Upper lobe of left lung (tissue), 6 donors: ENCODE measurements around the gene COMMD10. TPM values are rescaled to one million over a fixed set of nuclear protein-coding genes. Genes with fewer than 3 reads are reported as not detected.

Experiments used
- ATAC-seq, 2 donors: fragments of 200-7000 bp; cut with Tn5 transposase; one replicate each; pipeline ENCODE4 v1.9.1; 2022; ENCODE audit warnings: mild to moderate bottlenecking in 2 of 2, moderate library complexity in 2 of 2; ENCODE audit not compliant: low FRiP score in 2 of 2
- DNase-seq, 2 donors: peaks; one replicate each; pipeline ENCODE4 v3.0.0-alpha.2; 2019 to 2020
- H3K27ac ChIP-seq, 4 donors: fragments of 200-600 bp; sonication (generic); one replicate each; pipeline ENCODE4 v1.5.1; 2016 to 2019
- H3K27me3 ChIP-seq, 4 donors: fragments of 200-600 bp; sonication (generic); one replicate each; pipeline ENCODE4 v1.5.1; 2017 to 2019
- H3K36me3 ChIP-seq, 4 donors: fragments of 200-600 bp; sonication (generic); one replicate each; pipeline ENCODE4 v1.5.1; 2016 to 2019
- H3K4me1 ChIP-seq, 4 donors: fragments of 200-600 bp; sonication (generic); one replicate each; pipeline ENCODE4 v1.5.1; 2018 to 2019
- H3K4me3 ChIP-seq, 4 donors: fragments of 200-600 bp; sonication (generic); one replicate each; pipeline ENCODE4 v1.5.1; 2017 to 2019; ENCODE audit warnings: mild to moderate bottlenecking in 2 of 4, moderate library complexity in 1 of 4
- H3K9me3 ChIP-seq, 4 donors: fragments of 200-600 bp; sonication (generic); one replicate each; pipeline ENCODE4 v1.5.1; 2018 to 2019
- EP300 ChIP-seq, 4 donors: sonication (generic); formaldehyde crosslinking; IDR thresholded peaks; one replicate each; pipeline ENCODE4 v1.5.1; 2017; ENCODE audit warnings: antibody characterized with exemption in 4 of 4, control low read depth in 2 of 4
- POLR2A ChIP-seq, 4 donors: fragments of 450-650 bp; IDR thresholded peaks; one replicate each; pipeline ENCODE4 v1.5.1; 2016 to 2017; ENCODE audit warnings: antibody characterized with exemption in 4 of 4, mild to moderate bottlenecking in 2 of 4
- POLR2AphosphoS5 ChIP-seq, 2 donors: sonication (generic); formaldehyde crosslinking; IDR thresholded peaks; one replicate each; pipeline ENCODE4 v1.5.1; 2017; ENCODE audit warnings: antibody characterized with exemption in 2 of 2
- WGBS, 2 donors: methylation state at CpG; one replicate each; pipeline ENCODE4 v1.1.5; 2017 to 2018; 5-methylcytosine and 5-hydroxymethylcytosine counted together
- total RNA-seq, 6 donors: library from RNA; depleted of rRNA in 4 of 6; stranded (reverse); fragments of >200 nt in 4 of 6; gene quantifications; one replicate each; pipeline versions ENCODE4 v1.1.0 to v1.2.1, GENCODE V29; 2016 to 2021
- TF ChIP-seq, protein P1 (sequence below), 6 experiments: fragments of 450-650 bp in 4 of 6; fragments of 200-600 bp in 2 of 6; sonication (generic) in 2 of 6; IDR thresholded peaks; one replicate each; pipeline ENCODE4 v1.5.1; 2016 to 2019; ENCODE audit warnings: antibody characterized with exemption in 6 of 6
- donor health status: DM: no; HTN: no; CAD: no; lungs with moderate emphysema.
- donor health status: DM: no; HTN: yes; CAD: no; lungs with severe emphysema.

Gene COMMD10
- total RNA-seq, 6 donors from 2014 or later, result 16.5 to 49.2 (median 25.4) TPM

DNA sequence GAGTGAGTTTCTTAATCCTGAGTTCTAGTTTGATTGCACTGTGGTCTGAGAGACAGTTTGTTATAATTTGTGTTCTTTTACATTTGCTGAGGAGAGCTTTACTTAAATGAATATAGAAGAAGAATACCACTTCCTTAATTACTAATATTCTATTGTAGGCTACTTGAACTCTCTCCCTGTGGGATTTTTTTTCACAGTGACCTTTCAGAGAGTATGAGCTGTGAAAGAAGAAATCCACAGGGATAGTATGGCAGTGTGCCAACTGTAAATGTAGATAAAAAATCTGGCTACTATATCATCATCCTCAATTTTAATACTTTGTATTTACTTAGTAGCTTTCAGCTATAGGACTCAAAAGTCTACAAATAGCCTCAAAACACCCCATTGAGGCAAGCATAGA, 67.3 kb downstream of the COMMD10 start:
- no peak for ATAC-seq
- no peak for DNase-seq
- H3K4me3 ChIP-seq, result no peak overlapping the region
- no peak overlapping the region for H3K27ac ChIP-seq
- TF ChIP-seq POLR2AphosphoS5 (IDR thresholded peaks at IDR 0.05), result no peak
- TF ChIP-seq, protein P1, sequence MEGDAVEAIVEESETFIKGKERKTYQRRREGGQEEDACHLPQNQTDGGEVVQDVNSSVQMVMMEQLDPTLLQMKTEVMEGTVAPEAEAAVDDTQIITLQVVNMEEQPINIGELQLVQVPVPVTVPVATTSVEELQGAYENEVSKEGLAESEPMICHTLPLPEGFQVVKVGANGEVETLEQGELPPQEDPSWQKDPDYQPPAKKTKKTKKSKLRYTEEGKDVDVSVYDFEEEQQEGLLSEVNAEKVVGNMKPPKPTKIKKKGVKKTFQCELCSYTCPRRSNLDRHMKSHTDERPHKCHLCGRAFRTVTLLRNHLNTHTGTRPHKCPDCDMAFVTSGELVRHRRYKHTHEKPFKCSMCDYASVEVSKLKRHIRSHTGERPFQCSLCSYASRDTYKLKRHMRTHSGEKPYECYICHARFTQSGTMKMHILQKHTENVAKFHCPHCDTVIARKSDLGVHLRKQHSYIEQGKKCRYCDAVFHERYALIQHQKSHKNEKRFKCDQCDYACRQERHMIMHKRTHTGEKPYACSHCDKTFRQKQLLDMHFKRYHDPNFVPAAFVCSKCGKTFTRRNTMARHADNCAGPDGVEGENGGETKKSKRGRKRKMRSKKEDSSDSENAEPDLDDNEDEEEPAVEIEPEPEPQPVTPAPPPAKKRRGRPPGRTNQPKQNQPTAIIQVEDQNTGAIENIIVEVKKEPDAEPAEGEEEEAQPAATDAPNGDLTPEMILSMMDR (IDR thresholded peaks at IDR 0.05), result no peak
- TF ChIP-seq POLR2A (IDR thresholded peaks at IDR 0.05), result no peak
- H3K27me3 ChIP-seq, result no peaks in the 10 kb centered on the region
- no peaks in the 10 kb centered on the region for H3K36me3 ChIP-seq
- H3K4me1 ChIP-seq, result peaks cover 0 to 7% (median 0%) of the 10 kb centered on the region in 4 donors
- no peaks in the 10 kb centered on the region for H3K9me3 ChIP-seq

DNA sequence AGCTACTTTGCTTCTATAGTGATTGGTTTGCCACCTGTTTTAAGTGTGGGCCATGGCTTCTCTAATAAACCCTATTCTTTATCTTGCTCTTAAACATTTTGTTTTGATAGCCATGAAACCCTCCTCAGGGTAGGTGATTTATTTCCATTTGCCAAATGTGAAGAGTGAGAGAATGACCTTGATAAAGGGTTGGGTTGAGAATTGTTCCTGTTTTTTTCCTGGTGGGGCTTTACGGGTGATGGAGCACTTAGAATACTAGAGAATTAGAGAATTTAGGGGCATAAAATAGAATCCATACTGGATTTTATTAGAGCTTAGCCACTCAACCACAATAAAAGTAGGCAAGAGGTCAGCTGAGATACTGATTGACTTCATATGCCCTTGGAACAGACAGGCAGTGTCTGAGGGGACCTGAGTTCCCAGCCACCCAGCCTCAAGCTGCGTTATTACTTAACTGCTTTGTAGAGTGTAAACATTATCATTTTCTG, 68.9 kb downstream of the COMMD10 start:
- Histone ChIP-seq H3K9me3 (no peaks in the 10 kb centered on the region), H3K27ac (no peak overlapping the region), H3K4me1 (peaks cover 0 to 7% (median 0%) of the 10 kb centered on the region in 4 donors), H3K36me3 (no peaks in the 10 kb centered on the region), H3K4me3 (no peak overlapping the region), H3K27me3 (no peaks in the 10 kb centered on the region)
- WGBS, 2 donors, result 80 to 85% methylated on average over 2 of the region's 2 CpGs
- DNase-seq (no peak), ATAC-seq (no peak)
- no peak for TF ChIP-seq POLR2A (IDR thresholded peaks at IDR 0.05)
- TF ChIP-seq, protein P1 (IDR thresholded peaks at IDR 0.05), result no peak
- TF ChIP-seq POLR2AphosphoS5 (IDR thresholded peaks at IDR 0.05), result no peak
- TF ChIP-seq EP300 (IDR thresholded peaks at IDR 0.05), result no peak

DNA sequence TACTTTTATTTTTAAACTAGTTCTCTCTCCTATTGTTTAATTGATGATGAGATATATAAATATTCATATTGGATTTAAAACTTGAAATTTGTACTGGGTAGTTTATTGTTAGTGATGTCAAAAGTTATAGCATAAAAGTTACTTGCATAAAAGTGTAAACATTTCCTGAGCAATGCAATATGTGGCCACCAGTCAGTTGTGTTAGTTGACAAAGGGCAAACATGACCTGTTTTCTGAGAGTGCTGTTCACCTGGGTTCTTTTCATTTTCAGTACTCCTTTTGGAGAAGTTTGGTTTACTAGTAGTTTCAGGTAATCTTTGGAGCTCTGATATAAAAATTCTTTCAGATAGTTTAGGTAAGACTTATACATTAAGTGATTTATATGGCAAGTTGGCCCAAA, 69.4 kb downstream of the COMMD10 start:
- Histone ChIP-seq H3K4me3 (no peak overlapping the region), H3K9me3 (no peaks in the 10 kb centered on the region), H3K4me1 (peaks cover 0 to 7% (median 0%) of the 10 kb centered on the region in 4 donors), H3K36me3 (no peaks in the 10 kb centered on the region), H3K27ac (no peak overlapping the region), H3K27me3 (no peaks in the 10 kb centered on the region)
- no peak for TF ChIP-seq EP300 (IDR thresholded peaks at IDR 0.05)
- TF ChIP-seq, protein P1 (IDR thresholded peaks at IDR 0.05), result no peak
- TF ChIP-seq POLR2A (IDR thresholded peaks at IDR 0.05), result no peak
- no peak for TF ChIP-seq POLR2AphosphoS5 (IDR thresholded peaks at IDR 0.05)
- DNase-seq (no peak), ATAC-seq (no peak)

DNA sequence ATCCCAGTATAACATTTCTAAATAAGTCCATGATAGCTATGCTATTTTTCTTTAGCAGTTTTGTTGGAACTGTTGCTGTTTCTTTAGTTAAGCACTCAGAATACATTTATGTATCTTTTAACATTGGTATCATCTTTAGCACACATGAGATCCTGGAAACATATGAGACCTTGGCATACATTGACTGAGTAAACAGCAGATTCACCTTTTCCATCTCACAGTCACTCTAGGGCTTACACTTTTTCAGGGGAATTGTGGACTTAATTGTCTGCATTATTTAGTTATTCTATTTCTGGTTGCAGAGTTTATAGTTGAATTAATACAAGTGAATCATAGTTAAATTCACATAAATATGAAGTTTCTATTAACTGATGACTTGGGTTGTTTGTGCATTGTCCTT, 70.1 kb downstream of the COMMD10 start:
- H3K36me3 ChIP-seq, result no peaks in the 10 kb centered on the region
- no peak overlapping the region for H3K4me3 ChIP-seq
- DNase-seq, result no peak
- TF ChIP-seq EP300 (IDR thresholded peaks at IDR 0.05) (no peak), POLR2AphosphoS5 (IDR thresholded peaks at IDR 0.05) (no peak), POLR2A (IDR thresholded peaks at IDR 0.05) (no peak)
- TF ChIP-seq, protein P1 (IDR thresholded peaks at IDR 0.05), result no peak
- no peak overlapping the region for H3K27ac ChIP-seq
- no peaks in the 10 kb centered on the region for H3K27me3 ChIP-seq
- H3K4me1 ChIP-seq, result peaks cover 0 to 7% (median 0%) of the 10 kb centered on the region in 4 donors
- H3K9me3 ChIP-seq, result no peaks in the 10 kb centered on the region
- ATAC-seq, result no peak

DNA sequence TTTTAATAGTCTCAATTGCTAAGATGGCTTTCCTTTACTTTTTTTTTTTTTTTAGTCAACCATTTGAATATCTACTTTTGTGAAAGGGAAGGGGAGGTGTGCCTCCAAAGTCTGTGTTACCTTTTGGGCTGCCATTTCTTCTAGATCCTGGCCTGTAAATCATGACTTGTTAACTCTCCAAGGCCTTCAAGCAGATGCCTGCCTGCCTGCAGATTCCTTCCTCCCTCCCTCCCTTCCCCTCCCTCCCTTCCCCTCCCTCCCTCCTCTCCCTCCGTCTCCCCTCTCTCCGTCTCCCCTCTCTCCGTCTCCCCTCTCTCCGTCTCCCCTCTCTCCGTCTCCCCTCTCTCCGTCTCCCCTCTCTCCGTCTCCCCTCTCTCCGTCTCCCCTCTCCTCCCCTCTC, 73.1 kb downstream of the COMMD10 start:
- ATAC-seq, result no peak

More for the DNA sequence above, 73.1 kb downstream of the COMMD10 start:
- 100% methylated on average over 3 of the region's 8 CpGs; no CpG with 5 or more reads in 1 of the 2 donors for WGBS, 2 donors
- DNase-seq, result no peak
- Histone ChIP-seq H3K27ac (no peak overlapping the region), H3K27me3 (no peaks in the 10 kb centered on the region), H3K9me3 (no peaks in the 10 kb centered on the region), H3K4me3 (no peak overlapping the region), H3K4me1 (peaks cover 0 to 7% (median 0%) of the 10 kb centered on the region in 4 donors), H3K36me3 (no peaks in the 10 kb centered on the region)
- no peak for TF ChIP-seq POLR2A (IDR thresholded peaks at IDR 0.05)
- TF ChIP-seq POLR2AphosphoS5 (IDR thresholded peaks at IDR 0.05), result no peak
- TF ChIP-seq, protein P1 (IDR thresholded peaks at IDR 0.05), result no peak
- TF ChIP-seq EP300 (IDR thresholded peaks at IDR 0.05), result no peak
